B cell (primary cell): ENCODE data around the gene DOCK8. TPM values are rescaled to one million over a fixed set of nuclear protein-coding genes. Genes with fewer than 3 reads are reported as not detected.
A peak's percentile ranks its signal among the peaks of the same experiment; 100 is the strongest.

ENCODE experiments used
- ATAC-seq: fragments of 200-7000 bp; cut with Tn5 transposase; one replicate; pipeline ENCODE4 v1.10.0; 2021; ENCODE audit warnings: low read depth, mild to moderate bottlenecking, moderate number of reproducible peaks, moderate library complexity
- CTCF ChIA-PET: fragments of 350-600 bp; sonication (Branson Sonifier 250); formaldehyde crosslinking; loops from one replicate; lab custom pipeline; 2021; ENCODE audit warnings: antibody characterized with exemption, inconsistent platforms; lab: Charles Lee
- POLR2A ChIA-PET: fragments of 350-600 bp; sonication (Branson Sonifier 250); formaldehyde crosslinking; loops from one replicate; lab custom pipeline; 2021; ENCODE audit warnings: antibody characterized with exemption; lab: Charles Lee
- DNase-seq: peaks from one replicate; pipeline ENCODE4 v3.0.0; 2013
- H2AFZ ChIP-seq: 2 replicates; pipeline ENCODE4 v1.6.1; 2012; ENCODE audit warnings: mild to moderate bottlenecking, low read depth, low read length; ENCODE audit not compliant: insufficient read depth, poor library complexity, severe bottlenecking
- H3K27ac ChIP-seq, 2 donors: 1 replicate in 1 of 2; 2 replicates in 1 of 2; pipeline ENCODE4 v1.5.1; 2012 to 2013; ENCODE audit warnings: low read length in 2 of 2, mild to moderate bottlenecking in 2 of 2, moderate library complexity in 1 of 2
- H3K27me3 ChIP-seq, 4 experiments: fragments of 200-600 bp in 1 of 4; sonication (generic) in 1 of 4; replicated peaks in 1 of 4; 1 replicate in 2 of 4; 2 replicates in 2 of 4; pipeline versions ENCODE4 v1.6.1 to v1.7.0; 2013 to 2016; ENCODE audit warnings: low read length in 3 of 4, mild to moderate bottlenecking in 2 of 4, mixed read lengths in 1 of 4, moderate library complexity in 1 of 4; ENCODE audit not compliant: insufficient read depth in 4 of 4, control insufficient read depth in 3 of 4; ENCODE audit errors: control extremely low read depth in 1 of 4
- H3K36me3 ChIP-seq, 2 experiments: replicated peaks in 1 of 2; 1 replicate in 1 of 2; 2 replicates in 1 of 2; pipeline versions ENCODE4 v1.6.1 to v1.7.1; 2013; ENCODE audit warnings: low read length in 1 of 2; ENCODE audit not compliant: insufficient read depth in 2 of 2, control insufficient read depth in 1 of 2; ENCODE audit errors: control extremely low read depth in 1 of 2, extremely low read depth in 1 of 2
- H3K4me1 ChIP-seq, 2 donors: fragments of 200-600 bp in 1 of 2; sonication (generic) in 1 of 2; 1 replicate in 1 of 2; 2 replicates in 1 of 2; pipeline versions ENCODE4 v1.5.1 to v1.6.1; 2013 to 2017; ENCODE audit warnings: low read length in 2 of 2; ENCODE audit not compliant: control insufficient read depth in 2 of 2, insufficient read depth in 2 of 2
- H3K4me2 ChIP-seq: replicated peaks from 2 replicates; pipeline ENCODE3; 2012; ENCODE audit warnings: mild to moderate bottlenecking, low read depth, low read length; ENCODE audit not compliant: poor library complexity, severe bottlenecking
- H3K4me3 ChIP-seq, 5 experiments: fragments of 200-600 bp in 1 of 5; sonication (generic) in 1 of 5; 1 replicate in 3 of 5; 2 replicates in 2 of 5; pipeline versions ENCODE4 v1.5.1 to v1.7.0; 2011 to 2016; ENCODE audit warnings: low read length in 4 of 5, mild to moderate bottlenecking in 4 of 5, low read depth in 2 of 5, control low read depth in 1 of 5, moderate library complexity in 1 of 5; ENCODE audit not compliant: insufficient read depth in 1 of 5; ENCODE audit errors: control extremely low read depth in 1 of 5, extremely low read depth in 1 of 5
- H3K79me2 ChIP-seq: fragments of 200-600 bp; sonication (generic); one replicate; pipeline ENCODE4 v1.6.0; 2016; ENCODE audit warnings: low read length; ENCODE audit not compliant: control insufficient read depth, insufficient read depth
- H3K9ac ChIP-seq: fragments of 200-600 bp; sonication (generic); 2 replicates; pipeline ENCODE4 v1.6.1; 2017; ENCODE audit warnings: mild to moderate bottlenecking, low read length, moderate library complexity
- H3K9me3 ChIP-seq, 3 donors: one replicate each; pipeline versions ENCODE4 v1.6.1 to v1.7.1; 2013; ENCODE audit warnings: low read length in 2 of 3; ENCODE audit not compliant: control insufficient read depth in 2 of 3, insufficient read depth in 1 of 3; ENCODE audit errors: control extremely low read depth in 1 of 3
- H4K20me1 ChIP-seq: 2 replicates; pipeline ENCODE4 v1.6.0; 2012; ENCODE audit warnings: mild to moderate bottlenecking, low read length; ENCODE audit not compliant: insufficient read depth, control insufficient read depth, poor library complexity, severe bottlenecking
- H3K27ac Mint-ChIP-seq: one replicate; pipeline ENCODE4 v1.8.0; 2021; ENCODE audit warnings: mixed read lengths
- H3K27me3 Mint-ChIP-seq: one replicate; pipeline ENCODE4 v1.8.0; 2021; ENCODE audit warnings: mixed read lengths
- H3K4me1 Mint-ChIP-seq: one replicate; pipeline ENCODE4 v1.8.0; 2021; ENCODE audit warnings: mixed read lengths
- H3K4me3 Mint-ChIP-seq: one replicate; pipeline ENCODE4 v1.8.0; 2021; ENCODE audit warnings: mixed read lengths
- H3K9me3 Mint-ChIP-seq: one replicate; pipeline ENCODE4 v1.8.0; 2022; ENCODE audit warnings: mixed read lengths; ENCODE audit not compliant: insufficient read depth
- CTCF ChIP-seq: fragments of 200-600 bp; IDR thresholded peaks from one replicate; pipeline ENCODE4 v1.8.0; 2022; ENCODE audit warnings: antibody characterized with exemption, mild to moderate bottlenecking
- EZH2 ChIP-seq: IDR thresholded peaks from 2 replicates; pipeline ENCODE4 v1.6.1; 2012; ENCODE audit warnings: borderline replicate concordance, low read depth, mild to moderate bottlenecking, moderate library complexity, low read length; ENCODE audit not compliant: insufficient read depth, poor library complexity, severe bottlenecking
- WGBS: methylation state at CpG from one replicate; pipeline ENCODE4 v1.1.5; 2013; ENCODE audit warnings: missing lambda C conversion rate; ENCODE audit not compliant: insufficient coverage; 5-methylcytosine and 5-hydroxymethylcytosine counted together
- intact Hi-C: fragments of 100-400 bp; cut with micrococcal nuclease; formaldehyde crosslinking; loops from one replicate; pipeline ENCODE4 v1.10.0; 2022
- polyA plus RNA-seq: library from polyadenylated mRNA; depleted of rRNA; stranded (reverse); fragments of >200 nt; gene quantifications from 2 replicates; pipeline ENCODE4 v1.2.3, GENCODE V29; 2012
- total RNA-seq, 2 donors: library from RNA; stranded (reverse); fragments of 120-200 nt in 1 of 2; gene quantifications; 1 replicate in 1 of 2; 2 replicates in 1 of 2; pipeline versions ENCODE4 v1.2.3 to v1.2.4, GENCODE V29; 2013 to 2022

Gene DOCK8
- total and polyA plus RNA-seq, 2 donors (not counting 1 experiment from before 2014, with no cell fraction given) = 47.6 to 288 TPM

GRCh38 chr9:214351-214647 is 366 bp upstream of the DOCK8 start:
- no peak for DNase-seq

More at GRCh38 chr9:214351-214647, 366 bp upstream of the DOCK8 start:
- Histone ChIP-seq H3K27me3 (no peaks in the 10 kb centered on the region), H3K4me1 (peaks cover 24 to 32% of the 10 kb centered on the region in 2 donors), H3K79me2 (peaks cover 38% of the 10 kb centered on the region), H3K4me3 (peak overlapping the region; percentile 63 to 83 (median 74)), H3K36me3 (no peaks in the 10 kb centered on the region), H4K20me1 (no peaks in the 10 kb centered on the region), H2AFZ (peak overlapping the region; percentile 92), H3K9me3 (no peaks in the 10 kb centered on the region), H3K27ac (peak overlapping the region; percentile 11 to 90), H3K9ac (peak overlapping the region; percentile 83), H3K4me2 (peak overlapping the region; percentile 95)
- H3K4me3 Mint-ChIP-seq = peak overlapping the region; percentile 94
- peaks cover 36% of the 10 kb centered on the region for H3K4me1 Mint-ChIP-seq
- WGBS = 3% methylated on average over 14 of the region's 14 CpGs
- intact Hi-C loops = loop anchor here (1.0 kb wide), 2 partner anchors 58 to 83 kb away; no protein-coding TSS in a partner anchor
- TF ChIP-seq EZH2 (no peak), CTCF (no peak)
- no peak for ATAC-seq
- H3K9me3 Mint-ChIP-seq = no peaks in the 10 kb centered on the region
- ChIA-PET CTCF (interaction anchor here (0.6 to 3.4 kb wide), 15 partner anchors 9 to 95 kb away, joined by 3 to 27 read pairs (median 4); no protein-coding TSS in a partner anchor), POLR2A (interaction anchor here (1.0 to 2.2 kb wide), 6 partner anchors 9 to 83 kb away, joined by 3 to 17 read pairs (median 5); no protein-coding TSS in a partner anchor)
- H3K27ac Mint-ChIP-seq = peak overlapping the region; percentile 97
- no peaks in the 10 kb centered on the region for H3K27me3 Mint-ChIP-seq
